ENCODE measurements around the gene SDHAF3. TPM values are rescaled to one million over a fixed set of nuclear protein-coding genes. Genes with fewer than 3 reads are reported as not detected.

Gene SDHAF3
- polyA plus RNA-seq, 3 donors: 2.9 to 23.3 (median 23.2) TPM

DNA sequence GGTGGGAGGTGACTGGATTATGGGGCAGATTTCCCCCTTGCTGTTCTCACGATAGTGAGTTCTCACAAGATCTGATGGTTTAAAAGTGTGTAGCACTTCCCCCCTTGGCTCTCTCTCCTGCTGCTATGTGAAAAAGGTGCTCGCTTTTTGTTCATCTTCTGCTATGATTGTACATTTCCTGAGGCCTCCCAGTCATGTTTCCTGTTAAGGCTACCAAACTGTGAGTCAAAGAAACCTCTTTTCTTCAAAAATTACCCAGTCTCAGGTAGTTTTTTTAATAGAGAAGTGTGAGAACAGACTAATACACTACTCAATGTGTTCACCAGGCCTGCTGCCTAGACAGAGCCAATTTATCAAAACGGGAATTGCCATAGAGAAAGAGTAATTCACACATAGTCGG is 49.7 kb downstream of the SDHAF3 start:
- Mint-ChIP-seq H3K27ac (no peak overlapping the region), H3K4me1 (peaks cover 3% of the 10 kb centered on the region), H3K27me3 (ENCODE audit: low read depth in 3 of 3) (no peaks in the 10 kb centered on the region), H3K4me3 (no peak overlapping the region), H3K36me3 (peaks cover 1 to 24% of the 10 kb centered on the region in 2 donors), H3K9me3 (peaks cover 2 to 23% (median 13%) of the 10 kb centered on the region in 7 donors)
- no peak overlapping the region for H3K27ac ChIP-seq (ENCODE audit: low read depth in 1 of 2, low read length in 2 of 2)
- no peaks in the 10 kb centered on the region for H3K36me3 ChIP-seq (replicated peaks in 1 of 2; ENCODE audit: control insufficient read depth in 1 of 2, insufficient read depth in 2 of 2, low read length in 2 of 2)
- no peak overlapping the region for H3K4me3 ChIP-seq (replicated peaks in 1 of 3; ENCODE audit: low read depth in 2 of 3, low read length in 3 of 3)
- no peak overlapping the region for H3K9ac ChIP-seq (ENCODE audit: insufficient read depth, low read length, poor library complexity, severe bottlenecking)
- WGBS (ENCODE audit: insufficient coverage): 83% methylated on average over 1 of the region's 4 CpGs
- peaks cover 0 to 16% of the 10 kb centered on the region in 2 donors for H3K9me3 ChIP-seq (replicated peaks in 1 of 2; ENCODE audit: control insufficient read depth in 1 of 2, insufficient read depth in 1 of 2, low read length in 2 of 2)
- no peaks in the 10 kb centered on the region for H4K20me1 ChIP-seq (ENCODE audit: insufficient read depth, low read length)
- TF ChIP-seq, protein P1, sequence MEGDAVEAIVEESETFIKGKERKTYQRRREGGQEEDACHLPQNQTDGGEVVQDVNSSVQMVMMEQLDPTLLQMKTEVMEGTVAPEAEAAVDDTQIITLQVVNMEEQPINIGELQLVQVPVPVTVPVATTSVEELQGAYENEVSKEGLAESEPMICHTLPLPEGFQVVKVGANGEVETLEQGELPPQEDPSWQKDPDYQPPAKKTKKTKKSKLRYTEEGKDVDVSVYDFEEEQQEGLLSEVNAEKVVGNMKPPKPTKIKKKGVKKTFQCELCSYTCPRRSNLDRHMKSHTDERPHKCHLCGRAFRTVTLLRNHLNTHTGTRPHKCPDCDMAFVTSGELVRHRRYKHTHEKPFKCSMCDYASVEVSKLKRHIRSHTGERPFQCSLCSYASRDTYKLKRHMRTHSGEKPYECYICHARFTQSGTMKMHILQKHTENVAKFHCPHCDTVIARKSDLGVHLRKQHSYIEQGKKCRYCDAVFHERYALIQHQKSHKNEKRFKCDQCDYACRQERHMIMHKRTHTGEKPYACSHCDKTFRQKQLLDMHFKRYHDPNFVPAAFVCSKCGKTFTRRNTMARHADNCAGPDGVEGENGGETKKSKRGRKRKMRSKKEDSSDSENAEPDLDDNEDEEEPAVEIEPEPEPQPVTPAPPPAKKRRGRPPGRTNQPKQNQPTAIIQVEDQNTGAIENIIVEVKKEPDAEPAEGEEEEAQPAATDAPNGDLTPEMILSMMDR (IDR thresholded peaks at IDR 0.05): no peak
- DNase-seq: no peak
- H3K79me2 ChIP-seq (ENCODE audit: insufficient read depth, low read length): no peaks in the 10 kb centered on the region
- intact Hi-C loops (cut with micrococcal nuclease): no loop called here
- H3K4me2 ChIP-seq (replicated peaks; ENCODE audit: extremely low read depth, low read length, poor library complexity, severe bottlenecking): no peak overlapping the region
- no peaks in the 10 kb centered on the region for H3K4me1 ChIP-seq (ENCODE audit: control insufficient read depth in 1 of 2, insufficient read depth in 2 of 2, low read length in 2 of 2)
- H3K27me3 ChIP-seq (ENCODE audit: control insufficient read depth in 2 of 2, insufficient read depth in 2 of 2, low read length in 2 of 2): no peaks in the 10 kb centered on the region
- H2AFZ ChIP-seq (ENCODE audit: insufficient read depth, low read depth, low read length, poor library complexity, severe bottlenecking): no peak overlapping the region

- WGBS (ENCODE audit: insufficient coverage): 80% methylated on average over 2 of the region's 3 CpGs
- intact Hi-C loops (cut with micrococcal nuclease): no loop called here
These were observed 50.3 kb downstream of the SDHAF3 start for GRCh38 chr7:97167749-97168148.

More at GRCh38 chr7:97167749-97168148, 50.3 kb downstream of the SDHAF3 start:
- Histone ChIP-seq H3K4me3 (replicated peaks in 1 of 3; ENCODE audit: low read depth in 2 of 3, low read length in 3 of 3) (no peak overlapping the region), H3K9me3 (replicated peaks in 1 of 2; ENCODE audit: control insufficient read depth in 1 of 2, insufficient read depth in 1 of 2, low read length in 2 of 2) (peaks cover 0 to 16% of the 10 kb centered on the region in 2 donors), H3K79me2 (ENCODE audit: insufficient read depth, low read length) (no peaks in the 10 kb centered on the region), H2AFZ (ENCODE audit: insufficient read depth, low read depth, low read length, poor library complexity, severe bottlenecking) (no peak overlapping the region), H3K4me1 (ENCODE audit: control insufficient read depth in 1 of 2, insufficient read depth in 2 of 2, low read length in 2 of 2) (no peaks in the 10 kb centered on the region), H3K4me2 (replicated peaks; ENCODE audit: extremely low read depth, low read length, poor library complexity, severe bottlenecking) (no peak overlapping the region), H3K27ac (ENCODE audit: low read depth in 1 of 2, low read length in 2 of 2) (no peak overlapping the region), H3K27me3 (ENCODE audit: control insufficient read depth in 2 of 2, insufficient read depth in 2 of 2, low read length in 2 of 2) (no peaks in the 10 kb centered on the region), H4K20me1 (ENCODE audit: insufficient read depth, low read length) (no peaks in the 10 kb centered on the region), H3K9ac (ENCODE audit: insufficient read depth, low read length, poor library complexity, severe bottlenecking) (no peak overlapping the region), H3K36me3 (replicated peaks in 1 of 2; ENCODE audit: control insufficient read depth in 1 of 2, insufficient read depth in 2 of 2, low read length in 2 of 2) (no peaks in the 10 kb centered on the region)
- Mint-ChIP-seq H3K27ac (no peak overlapping the region), H3K4me3 (no peak overlapping the region), H3K27me3 (ENCODE audit: low read depth in 3 of 3) (no peaks in the 10 kb centered on the region), H3K4me1 (peaks cover 3% of the 10 kb centered on the region), H3K36me3 (peaks cover 1 to 24% of the 10 kb centered on the region in 2 donors), H3K9me3 (peaks cover 2 to 21% (median 13%) of the 10 kb centered on the region in 7 donors)
- no peak for DNase-seq
- TF ChIP-seq, protein P1 (IDR thresholded peaks at IDR 0.05): no peak
